Measurements from ENCODE around the gene NUDC. TPM values are rescaled to one million over a fixed set of nuclear protein-coding genes. Genes with fewer than 3 reads are reported as not detected.

Gene NUDC
- total RNA-seq, 1 experiment from 2014 or later: 118 TPM

DNA sequence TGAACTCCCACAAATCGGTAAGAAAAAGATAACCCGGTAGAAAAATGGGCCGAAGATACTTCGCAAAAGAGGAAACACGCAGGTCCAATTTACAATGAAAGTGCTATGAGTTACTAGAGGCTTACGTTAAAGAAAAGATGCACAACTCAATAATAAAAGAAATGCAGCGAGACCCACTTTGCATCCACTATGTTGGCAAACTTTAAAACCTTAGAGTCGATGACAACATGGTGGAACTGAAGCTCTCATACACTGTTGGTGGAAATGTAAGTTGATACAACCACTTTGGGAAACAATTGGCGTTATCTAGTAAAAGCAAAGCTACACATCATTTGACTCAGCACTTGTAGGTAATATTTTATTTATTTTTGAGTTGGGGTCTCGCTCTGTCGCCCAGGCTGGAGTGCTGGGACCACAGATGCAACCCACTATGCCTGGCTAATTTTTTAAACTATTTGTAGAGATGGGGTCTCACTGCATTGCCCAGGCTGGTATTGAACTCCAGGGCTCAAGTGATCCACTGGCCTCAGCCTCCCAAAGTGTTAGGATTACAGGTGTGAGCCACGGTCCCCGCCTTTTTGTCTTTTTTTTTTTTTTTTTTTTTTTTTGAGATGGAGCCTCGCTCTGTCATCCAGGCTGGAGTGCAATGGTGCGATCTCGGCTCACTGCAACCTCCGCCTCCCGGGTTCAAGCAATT is 20.6 kb upstream of the NUDC start:
- no peak overlapping the region for H3K27ac ChIP-seq (ENCODE audit: insufficient read length, low read depth, low read length)
- H3T11ph ChIP-seq (ENCODE audit: low read length): no peak overlapping the region
- no peak overlapping the region for H3K18ac ChIP-seq (ENCODE audit: insufficient read length, low read depth, low read length)
- no CpG with 5 or more reads among the region's 18 CpGs for WGBS (ENCODE audit: extremely low coverage, insufficient read length, low lambda C conversion rate)
- H2BK120ac ChIP-seq (ENCODE audit: low read depth, low read length, poor library complexity, severe bottlenecking): no peak overlapping the region
- H3K56ac ChIP-seq (ENCODE audit: insufficient read length, low read depth, low read length): no peak overlapping the region
- no peak for DNase-seq
- H2BK5ac ChIP-seq (ENCODE audit: insufficient read length, low read length): no peak overlapping the region
- H3K9me3 ChIP-seq (ENCODE audit: control insufficient read depth, low read depth, low read length): no peaks in the 10 kb centered on the region
- no peak overlapping the region for H3K23ac ChIP-seq (ENCODE audit: insufficient read length, low read depth, low read length)
- no peaks in the 10 kb centered on the region for H3K27me3 ChIP-seq (ENCODE audit: insufficient read depth, low read length)
- H3K23me2 ChIP-seq (ENCODE audit: insufficient read length, low read depth, low read length, poor library complexity, severe bottlenecking): peaks cover 12% of the 10 kb centered on the region
- no peak overlapping the region for H2AK5ac ChIP-seq (ENCODE audit: insufficient read length, low read length)
- no peak overlapping the region for H2BK12ac ChIP-seq (ENCODE audit: insufficient read length, low read depth, low read length)
- H2BK20ac ChIP-seq (ENCODE audit: low read depth, low read length, poor library complexity, severe bottlenecking): no peak overlapping the region
- H3K9me3 Mint-ChIP-seq: no peaks in the 10 kb centered on the region; a peak in 1 of 5 replicates
- H3K14ac ChIP-seq (ENCODE audit: insufficient read depth, low read length): no peak overlapping the region
- no peak overlapping the region for H2AFZ ChIP-seq (ENCODE audit: low read length)
- H3K79me1 ChIP-seq (ENCODE audit: insufficient read depth, low read depth, low read length, poor library complexity, severe bottlenecking): peaks cover 5% of the 10 kb centered on the region
- H4K91ac ChIP-seq (ENCODE audit: insufficient read length, low read depth, low read length): no peak overlapping the region
- H4K20me1 ChIP-seq (ENCODE audit: control insufficient read depth, insufficient read depth, insufficient read length): no peaks in the 10 kb centered on the region
- H3K9ac ChIP-seq (ENCODE audit: extremely low read depth, insufficient read length, low read length): peak overlapping the region; percentile 73
- peak overlapping the region; percentile 94 to 99 (median 96) for H3K27ac Mint-ChIP-seq
- TF ChIP-seq, protein P1, sequence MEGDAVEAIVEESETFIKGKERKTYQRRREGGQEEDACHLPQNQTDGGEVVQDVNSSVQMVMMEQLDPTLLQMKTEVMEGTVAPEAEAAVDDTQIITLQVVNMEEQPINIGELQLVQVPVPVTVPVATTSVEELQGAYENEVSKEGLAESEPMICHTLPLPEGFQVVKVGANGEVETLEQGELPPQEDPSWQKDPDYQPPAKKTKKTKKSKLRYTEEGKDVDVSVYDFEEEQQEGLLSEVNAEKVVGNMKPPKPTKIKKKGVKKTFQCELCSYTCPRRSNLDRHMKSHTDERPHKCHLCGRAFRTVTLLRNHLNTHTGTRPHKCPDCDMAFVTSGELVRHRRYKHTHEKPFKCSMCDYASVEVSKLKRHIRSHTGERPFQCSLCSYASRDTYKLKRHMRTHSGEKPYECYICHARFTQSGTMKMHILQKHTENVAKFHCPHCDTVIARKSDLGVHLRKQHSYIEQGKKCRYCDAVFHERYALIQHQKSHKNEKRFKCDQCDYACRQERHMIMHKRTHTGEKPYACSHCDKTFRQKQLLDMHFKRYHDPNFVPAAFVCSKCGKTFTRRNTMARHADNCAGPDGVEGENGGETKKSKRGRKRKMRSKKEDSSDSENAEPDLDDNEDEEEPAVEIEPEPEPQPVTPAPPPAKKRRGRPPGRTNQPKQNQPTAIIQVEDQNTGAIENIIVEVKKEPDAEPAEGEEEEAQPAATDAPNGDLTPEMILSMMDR (conservative IDR thresholded peaks at IDR 0.05): no peak
- no peak overlapping the region for H2BK15ac ChIP-seq (ENCODE audit: low read depth, low read length)
- peak overlapping the region; percentile 91 for H3K4me2 ChIP-seq (ENCODE audit: insufficient read depth, insufficient read length, low read length)
- peaks cover 10 to 13% of the 10 kb centered on the region in 2 experiments for H3K4me1 Mint-ChIP-seq
- H3K4me1 ChIP-seq (ENCODE audit: insufficient read depth, low read length): peaks cover 5% of the 10 kb centered on the region; the same call in 1 of the 2 replicates
- H4K5ac ChIP-seq (ENCODE audit: insufficient read length, low read depth, low read length): no peak overlapping the region
- H3K4me3 Mint-ChIP-seq: peak overlapping the region; percentile 91 to 92
- no peaks in the 10 kb centered on the region for H3K27me3 Mint-ChIP-seq (ENCODE audit: low read depth)
- no peak overlapping the region for H3K4ac ChIP-seq (ENCODE audit: low read depth, low read length)
- peaks cover 2 to 23% (median 12%) of the 10 kb centered on the region in 3 experiments; a peak in 5 of 7 replicates for H3K36me3 Mint-ChIP-seq (ENCODE audit: insufficient read depth in 1 of 3, low read depth in 3 of 3)
- H4K8ac ChIP-seq (replicated peaks; ENCODE audit: insufficient read length, low read depth, low read length): no peak overlapping the region
- peaks cover 8% of the 10 kb centered on the region; the same call in 1 of the 2 replicates for H3K79me2 ChIP-seq (ENCODE audit: insufficient read depth, low read length)
